NCI-H2171 (cell line): ENCODE data around the gene NHLH1.

Experiments used
- DNase-seq: peaks from one replicate; lab custom pipeline; 2025; lab: John Stamatoyannopoulos, UW

NHLH1 gene

DNA sequence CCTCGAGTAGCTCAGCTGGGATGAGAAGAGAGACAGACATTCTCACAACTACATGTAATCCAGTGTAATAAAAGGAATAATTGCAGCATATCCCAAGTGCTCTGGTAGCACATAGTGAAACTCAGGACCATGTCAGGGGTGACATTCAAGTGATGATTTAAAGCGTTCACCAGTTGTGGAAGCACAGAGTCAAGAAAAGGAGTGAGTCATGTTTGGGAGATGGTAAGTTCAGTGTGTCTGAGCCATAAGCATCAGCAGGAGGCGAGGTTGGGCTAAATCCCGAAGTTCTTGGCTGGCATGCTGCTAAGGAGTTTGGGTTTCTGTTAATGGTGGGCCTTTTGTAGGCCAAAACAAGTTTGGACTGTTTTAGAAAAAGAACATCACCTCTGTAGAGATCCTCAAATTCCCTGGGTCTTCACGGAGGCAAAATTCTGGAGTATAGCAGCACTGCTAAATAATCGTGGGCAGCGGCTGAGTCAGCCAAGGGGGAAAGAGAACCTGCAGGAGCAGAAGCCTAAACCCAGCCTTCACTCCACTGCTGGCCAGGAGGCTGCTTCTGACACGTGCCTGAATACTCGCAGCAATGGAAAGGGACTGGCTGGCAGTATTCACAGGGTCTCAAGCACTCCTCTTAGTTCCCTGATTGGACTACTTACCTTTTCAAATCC lies 7.2 kb upstream of the NHLH1 start:
- DNase-seq: no peak

DNA sequence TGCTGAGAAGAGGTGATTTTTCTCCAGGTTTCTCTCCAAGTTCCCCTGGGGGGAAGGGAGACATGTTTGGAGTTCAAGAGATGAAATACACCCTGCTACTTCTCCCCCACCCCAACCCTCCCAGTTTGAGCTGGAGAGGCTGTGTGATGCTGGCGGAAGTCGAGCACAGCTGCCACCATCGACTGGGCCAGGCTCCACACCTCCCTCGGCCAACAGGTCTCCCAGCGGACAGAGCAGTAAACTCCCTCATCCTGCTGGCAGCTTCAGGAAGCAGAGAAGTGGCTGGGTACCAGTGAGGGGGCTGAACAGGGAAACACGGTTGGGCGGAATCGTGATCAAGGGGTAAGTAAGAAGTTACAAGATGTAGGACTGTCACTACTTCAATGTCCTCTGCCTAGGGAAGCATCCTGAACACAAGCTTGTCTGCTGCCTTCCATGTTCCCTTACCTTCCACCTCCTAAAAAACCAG lies 6.6 kb upstream of the NHLH1 start:
- DNase-seq: no peak

DNA sequence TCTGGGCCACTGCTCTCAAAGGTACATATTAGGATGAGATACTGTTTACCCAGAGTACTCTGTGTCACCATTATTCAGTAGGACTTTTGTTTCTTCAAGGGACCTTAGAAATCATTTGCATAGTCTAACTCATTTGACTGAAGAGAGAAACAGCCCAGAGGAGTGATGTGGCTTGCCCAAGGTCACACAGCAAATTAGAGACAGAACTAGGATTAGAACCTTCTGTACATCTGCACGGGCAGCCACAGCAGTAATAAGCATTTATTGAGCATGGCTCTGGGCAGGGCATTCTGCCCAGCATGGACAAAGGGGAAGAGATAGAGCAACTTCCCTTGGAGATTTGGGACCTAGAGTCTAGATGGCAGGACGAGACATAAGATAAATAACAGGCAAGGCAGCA lies 5.7 kb upstream of the NHLH1 start:
- no peak for DNase-seq

DNA sequence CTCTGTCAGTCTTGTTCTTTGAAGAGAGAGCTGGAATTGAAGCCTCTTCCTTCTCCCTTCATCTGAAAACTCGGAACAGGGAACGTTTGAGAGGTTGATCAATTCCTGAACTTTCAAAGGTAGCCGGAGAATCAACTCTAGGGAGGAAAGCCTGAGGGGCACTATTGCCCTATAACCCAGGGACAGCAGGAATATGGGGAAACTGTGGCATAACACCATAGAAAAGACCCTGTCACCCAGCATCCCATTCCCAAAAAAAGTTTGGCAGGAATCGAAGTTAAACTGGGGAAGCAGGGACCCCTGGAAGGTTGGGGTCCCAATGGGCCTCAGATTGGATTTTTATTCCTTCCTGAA lies 5.1 kb upstream of the NHLH1 start:
- DNase-seq: no peak

DNA sequence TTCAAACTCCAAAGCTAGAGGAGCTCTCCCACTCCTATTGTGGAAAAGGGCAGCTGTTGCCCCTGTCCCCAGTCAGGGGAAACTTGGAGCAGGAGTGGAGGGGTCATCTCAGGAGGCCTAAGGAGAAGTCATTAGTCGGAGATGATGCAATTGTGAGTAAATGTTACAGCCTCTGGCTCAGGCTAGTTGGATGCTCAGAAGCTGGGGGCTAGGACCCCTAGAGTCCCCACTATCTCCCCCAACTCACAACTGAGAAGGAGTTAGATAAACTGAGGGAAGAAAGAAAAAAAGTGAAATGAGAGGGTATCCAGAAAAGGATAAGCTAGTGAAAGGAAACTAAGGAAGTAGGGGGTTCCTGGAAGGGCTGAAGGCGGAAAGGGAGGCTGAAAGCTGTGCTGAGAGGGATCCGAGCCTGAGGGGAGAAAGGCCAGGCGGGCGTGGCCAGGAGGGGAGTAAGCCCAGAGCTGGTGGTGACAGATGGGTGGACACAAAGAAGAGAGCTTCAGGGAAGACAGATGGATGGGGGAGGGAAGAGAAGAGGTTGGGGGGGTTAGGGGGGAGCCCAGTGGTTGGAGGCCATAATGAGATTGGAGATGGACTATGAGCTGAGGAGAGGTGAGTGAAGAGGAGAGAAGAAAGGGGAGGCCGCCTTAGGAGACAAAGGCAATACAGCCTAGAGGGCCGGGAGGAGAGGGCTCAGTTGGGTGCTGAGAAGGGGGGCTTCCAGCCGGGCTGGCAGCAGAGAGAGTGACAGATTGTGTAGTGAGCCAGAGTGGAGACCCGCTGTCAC lies 4.5 kb upstream of the NHLH1 start:
- DNase-seq: peak; percentile 80

DNA sequence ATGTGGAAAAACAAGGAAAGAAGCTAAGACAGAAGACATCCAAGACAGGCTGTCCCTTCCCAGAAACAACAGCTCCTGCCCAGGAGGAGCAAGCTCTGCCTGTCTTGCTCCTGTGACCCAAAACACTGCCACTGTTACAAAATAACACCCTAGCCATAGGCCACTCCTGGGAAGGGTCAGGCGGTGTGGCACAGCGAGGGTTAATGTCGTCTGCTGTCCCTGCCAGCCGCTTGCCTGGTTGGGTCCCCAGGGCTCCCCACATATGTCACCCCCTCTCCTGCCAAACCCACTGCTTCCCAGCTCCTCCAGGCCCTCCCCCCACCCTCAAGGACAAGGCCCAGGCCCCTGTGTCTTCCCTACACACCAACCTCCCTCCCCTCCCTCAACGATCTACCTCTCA lies 3.9 kb upstream of the NHLH1 start:
- peak; percentile 62 for DNase-seq

DNA sequence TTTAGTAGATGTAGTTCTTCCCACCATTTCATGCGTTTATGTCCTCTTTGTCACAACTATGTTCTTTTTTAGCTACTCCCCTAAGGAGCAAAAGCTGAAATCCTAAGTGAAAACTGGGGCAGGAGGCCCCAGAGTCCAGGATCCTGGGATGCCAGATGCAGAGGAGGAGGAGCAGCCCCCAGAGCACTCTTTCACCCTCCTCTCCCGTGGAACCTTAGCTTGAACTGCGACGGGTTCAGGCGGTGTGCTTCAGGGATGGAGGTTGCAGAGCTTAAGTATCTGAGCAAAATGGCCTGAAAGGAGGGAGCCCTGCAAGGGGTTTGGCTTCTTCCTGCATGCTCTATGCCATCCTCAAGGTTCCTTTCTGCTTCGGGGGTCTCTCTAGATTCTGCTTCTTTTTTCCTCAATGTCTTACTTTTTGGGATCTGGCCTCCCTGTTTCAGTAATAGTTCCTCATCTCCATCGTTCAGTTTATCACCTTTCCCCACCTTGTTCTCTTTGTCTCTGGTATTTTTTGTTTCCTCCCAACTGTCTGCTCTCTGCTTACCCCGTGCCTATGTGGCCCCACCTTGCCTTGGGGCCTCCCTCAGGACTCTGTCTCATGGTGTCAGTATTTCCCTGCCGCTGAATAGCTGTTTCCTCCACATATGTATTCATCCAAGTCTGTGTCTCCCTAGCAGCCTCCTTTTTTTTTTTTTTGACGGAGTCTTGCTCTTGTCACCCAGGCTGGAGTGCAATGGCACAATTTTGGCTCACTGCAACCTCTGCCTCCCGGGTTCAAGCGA lies 2.7 kb upstream of the NHLH1 start:
- DNase-seq: peak; percentile 23

DNA sequence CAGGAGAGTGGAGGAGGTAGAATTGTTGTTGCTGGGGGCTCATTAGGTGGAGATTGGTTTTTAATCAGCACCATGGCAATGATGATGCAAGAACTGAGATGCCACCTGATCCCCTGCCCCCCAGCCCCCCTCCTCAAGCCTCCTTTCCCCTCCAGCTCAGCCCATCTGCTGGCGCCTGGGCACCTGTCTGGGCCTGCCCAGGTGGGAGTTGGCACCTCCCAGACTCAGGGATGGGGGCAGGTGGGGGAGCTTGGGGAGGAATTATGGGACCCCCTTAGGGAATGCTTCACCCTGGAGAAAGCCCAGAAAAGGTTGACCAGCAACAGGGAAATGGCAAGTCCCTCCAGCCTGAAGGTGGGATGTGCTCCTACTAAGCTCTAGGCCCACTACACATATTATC lies 1.5 kb upstream of the NHLH1 start:
- DNase-seq: peak; percentile 87

DNA sequence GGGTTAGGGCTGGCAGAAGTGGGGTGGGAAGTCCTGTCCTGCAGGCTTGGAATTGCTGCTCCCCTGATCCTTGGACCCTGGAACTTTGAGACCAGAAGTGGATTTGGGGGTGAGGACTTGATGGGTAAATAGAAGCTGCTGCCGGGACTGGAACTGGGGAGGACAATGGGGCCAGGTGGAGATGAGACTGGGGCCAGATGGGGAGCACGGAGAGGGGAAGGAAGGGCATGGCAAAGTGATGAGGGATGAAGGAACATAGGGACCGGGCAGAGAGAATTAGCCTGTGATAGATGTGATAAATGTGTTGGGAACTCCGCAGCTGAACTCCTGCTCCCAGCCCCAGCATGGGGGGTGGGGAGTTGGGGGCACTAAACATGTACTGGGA lies 637 bp downstream of the NHLH1 start:
- no peak for DNase-seq

DNA sequence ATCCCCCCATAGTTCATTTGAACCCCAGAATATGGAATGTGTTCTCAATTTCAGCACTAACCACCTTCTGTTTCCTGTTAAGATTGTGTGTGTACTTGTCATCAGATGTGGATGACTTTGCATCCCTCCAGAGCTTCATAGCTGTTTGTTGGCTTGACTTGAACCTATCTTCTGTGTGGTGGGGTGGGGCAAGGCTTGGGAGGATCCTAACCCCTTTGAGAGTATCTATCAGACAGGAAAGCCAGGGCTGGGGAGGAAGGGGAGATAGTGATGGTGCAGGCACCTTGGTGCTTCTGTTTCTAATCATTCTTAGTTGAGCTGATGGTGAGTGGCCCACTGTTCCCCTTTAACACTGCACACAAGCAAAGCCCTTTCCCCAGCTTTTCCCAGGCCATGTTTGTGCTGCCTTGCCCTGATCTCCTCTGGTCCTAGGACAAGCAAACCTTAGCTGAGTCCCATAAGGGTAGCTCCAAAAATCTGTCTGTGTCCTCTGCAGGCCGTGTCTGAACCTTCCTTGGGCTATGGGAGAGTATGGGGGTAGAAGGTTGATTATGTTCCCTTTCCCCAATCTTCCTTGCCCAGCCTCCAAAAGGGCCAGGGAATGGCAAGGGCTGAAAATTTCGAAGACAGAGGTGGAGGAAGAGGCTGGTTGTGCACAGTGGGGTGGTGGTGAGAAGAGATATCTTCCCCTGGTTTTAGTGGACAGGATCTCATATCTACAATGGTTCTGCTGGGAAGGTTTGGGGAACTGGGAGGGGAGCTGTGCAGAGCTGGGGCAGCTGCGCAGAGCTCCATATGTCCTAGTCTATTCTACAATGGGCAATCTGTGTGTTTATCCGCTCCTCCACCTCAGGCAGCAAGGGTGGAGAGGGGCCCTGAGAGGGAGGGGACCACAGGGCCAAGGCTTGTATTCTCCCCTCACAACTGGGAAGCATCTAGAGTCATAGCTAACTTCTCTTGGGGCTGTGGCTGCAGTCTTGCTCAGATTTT lies 1.4 kb downstream of the NHLH1 start:
- DNase-seq: no peak

DNA sequence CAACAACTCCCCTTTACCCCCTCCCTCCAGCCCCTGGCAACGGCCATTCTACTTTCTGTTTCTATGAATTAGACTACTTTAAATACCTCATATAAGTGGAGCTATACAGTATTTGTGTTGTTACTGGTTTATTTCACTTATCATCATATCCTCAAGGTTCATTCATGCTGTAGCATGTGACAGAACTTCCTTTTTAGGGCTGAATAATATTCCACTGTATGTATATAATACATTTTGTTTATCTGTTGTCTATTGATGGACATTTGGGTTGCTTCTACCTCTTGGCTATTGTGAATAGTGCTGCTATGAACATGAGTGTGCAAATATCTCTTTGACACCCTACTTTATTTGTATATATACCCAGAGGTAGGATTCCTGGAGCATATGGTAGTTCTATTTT lies 2.2 kb downstream of the NHLH1 start:
- no peak for DNase-seq

DNA sequence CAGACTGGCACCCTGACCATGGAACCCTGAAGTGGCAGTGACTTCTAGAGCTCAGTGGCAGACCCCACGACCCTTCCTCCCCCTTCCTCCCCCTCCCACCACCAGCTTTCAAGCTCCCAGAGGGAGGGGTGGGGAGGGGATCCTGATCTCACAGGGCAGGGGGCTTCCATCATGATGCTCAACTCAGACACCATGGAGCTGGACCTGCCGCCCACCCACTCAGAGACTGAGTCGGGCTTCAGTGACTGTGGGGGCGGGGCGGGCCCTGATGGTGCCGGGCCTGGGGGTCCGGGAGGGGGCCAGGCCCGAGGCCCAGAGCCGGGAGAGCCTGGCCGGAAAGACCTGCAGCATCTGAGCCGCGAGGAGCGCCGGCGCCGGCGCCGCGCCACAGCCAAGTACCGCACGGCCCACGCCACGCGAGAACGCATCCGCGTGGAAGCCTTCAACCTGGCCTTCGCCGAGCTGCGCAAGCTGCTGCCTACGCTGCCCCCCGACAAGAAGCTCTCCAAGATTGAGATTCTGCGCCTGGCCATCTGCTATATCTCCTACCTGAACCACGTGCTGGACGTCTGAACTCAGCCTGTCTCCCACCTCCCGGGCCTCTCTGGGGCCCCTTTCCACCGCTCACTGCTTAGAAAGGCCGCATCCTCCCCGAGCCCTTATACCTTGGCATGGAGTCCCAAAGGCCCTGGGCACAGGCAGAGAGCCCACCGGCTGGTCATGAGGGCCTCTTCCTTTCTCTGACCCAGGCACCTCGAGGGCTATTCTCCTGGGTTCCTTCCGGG lies 3.9 kb downstream of the NHLH1 start:
- DNase-seq: no peak

DNA sequence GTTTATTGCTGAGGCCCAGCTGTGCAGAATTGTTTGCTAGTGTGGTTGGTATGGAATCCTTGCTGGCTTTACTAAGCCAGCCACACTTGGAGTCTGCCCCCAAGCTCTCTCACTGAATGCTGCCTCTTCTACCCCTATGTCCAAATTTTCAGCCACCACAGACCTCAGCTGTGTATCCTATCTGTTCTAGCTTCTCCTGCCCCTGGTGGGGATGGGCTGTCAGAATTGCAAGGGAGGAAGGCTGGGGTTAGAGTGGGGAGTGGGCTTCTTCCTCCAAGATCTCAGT lies 4.4 kb downstream of the NHLH1 start:
- DNase-seq: no peak

DNA sequence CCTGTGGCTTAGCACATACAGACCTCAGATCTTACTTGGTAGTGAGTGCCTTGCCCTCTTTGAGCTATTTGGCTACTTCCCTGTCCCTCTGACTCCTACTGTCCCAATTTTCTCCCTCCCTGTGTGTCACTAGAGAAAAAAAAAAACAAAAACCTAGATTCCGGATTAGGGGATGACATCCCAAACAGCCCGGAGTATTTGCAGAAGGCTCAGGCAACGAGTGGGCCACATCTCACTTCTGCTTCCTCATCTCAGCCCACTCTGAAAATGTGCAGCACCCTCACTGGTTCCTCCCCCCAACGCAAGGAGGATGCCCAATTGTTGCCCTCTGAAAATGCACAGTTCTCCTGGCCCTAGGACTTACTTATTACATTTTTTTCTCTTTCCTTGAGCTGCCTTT lies 4.9 kb downstream of the NHLH1 start:
- no peak for DNase-seq

DNA sequence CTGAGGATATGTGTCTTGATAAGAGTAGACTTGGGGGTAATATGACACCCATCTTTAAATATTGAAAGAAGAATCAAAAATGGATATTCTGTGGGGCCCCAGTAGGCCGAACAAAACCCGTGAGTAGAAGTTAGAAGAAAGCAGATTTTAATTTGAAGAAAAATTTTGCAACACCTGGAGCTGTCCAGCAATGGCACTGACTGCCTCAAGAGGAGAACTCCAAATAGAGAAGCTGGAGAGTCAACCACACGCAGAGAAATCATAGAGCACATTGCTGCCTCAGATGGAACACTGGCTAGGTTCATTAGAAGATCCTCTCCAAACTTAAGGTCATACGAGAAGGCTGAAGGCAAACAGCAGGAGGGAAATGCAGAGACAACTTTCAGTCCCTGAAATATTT lies 6.8 kb downstream of the NHLH1 start:
- DNase-seq: no peak

DNA sequence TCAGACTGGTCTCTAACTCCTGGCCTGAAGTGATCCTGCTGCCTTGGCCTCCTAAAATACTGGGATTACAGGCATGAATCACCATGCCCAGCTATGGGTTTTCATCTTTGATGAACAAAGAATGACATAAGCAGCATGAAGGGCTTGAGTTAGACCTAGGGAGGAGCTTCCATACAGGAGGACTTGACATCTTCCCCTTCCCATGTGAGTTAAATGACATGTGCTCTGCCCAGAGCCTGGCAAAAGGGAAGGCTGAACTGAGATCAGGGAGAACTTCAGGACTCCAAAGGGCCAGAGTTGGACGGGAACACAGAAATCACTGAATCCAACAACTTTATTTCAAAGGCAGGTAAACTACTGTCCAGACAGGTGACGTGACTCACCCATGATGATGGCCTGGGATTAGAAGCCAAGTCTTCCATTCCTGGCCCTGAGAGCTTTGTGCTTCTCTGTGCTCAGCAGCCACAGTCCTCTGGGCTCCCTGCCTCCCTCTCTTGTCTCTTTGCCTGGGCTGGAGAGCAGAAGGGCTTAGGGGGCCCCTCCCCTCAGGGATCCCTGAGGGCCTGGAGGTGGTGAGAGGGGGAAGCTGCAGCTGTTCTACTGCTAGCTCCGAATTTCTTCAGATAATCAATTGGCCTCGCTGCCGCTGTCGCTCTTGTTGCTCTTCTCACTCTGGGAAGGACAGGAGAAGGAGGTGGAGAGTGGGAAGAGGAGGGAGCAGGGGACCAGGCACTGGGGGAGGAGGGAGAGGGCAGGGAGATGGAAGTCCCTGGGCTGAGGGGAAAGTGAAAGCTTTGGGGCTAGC lies 7.6 kb downstream of the NHLH1 start:
- peak; percentile 77 for DNase-seq

DNA sequence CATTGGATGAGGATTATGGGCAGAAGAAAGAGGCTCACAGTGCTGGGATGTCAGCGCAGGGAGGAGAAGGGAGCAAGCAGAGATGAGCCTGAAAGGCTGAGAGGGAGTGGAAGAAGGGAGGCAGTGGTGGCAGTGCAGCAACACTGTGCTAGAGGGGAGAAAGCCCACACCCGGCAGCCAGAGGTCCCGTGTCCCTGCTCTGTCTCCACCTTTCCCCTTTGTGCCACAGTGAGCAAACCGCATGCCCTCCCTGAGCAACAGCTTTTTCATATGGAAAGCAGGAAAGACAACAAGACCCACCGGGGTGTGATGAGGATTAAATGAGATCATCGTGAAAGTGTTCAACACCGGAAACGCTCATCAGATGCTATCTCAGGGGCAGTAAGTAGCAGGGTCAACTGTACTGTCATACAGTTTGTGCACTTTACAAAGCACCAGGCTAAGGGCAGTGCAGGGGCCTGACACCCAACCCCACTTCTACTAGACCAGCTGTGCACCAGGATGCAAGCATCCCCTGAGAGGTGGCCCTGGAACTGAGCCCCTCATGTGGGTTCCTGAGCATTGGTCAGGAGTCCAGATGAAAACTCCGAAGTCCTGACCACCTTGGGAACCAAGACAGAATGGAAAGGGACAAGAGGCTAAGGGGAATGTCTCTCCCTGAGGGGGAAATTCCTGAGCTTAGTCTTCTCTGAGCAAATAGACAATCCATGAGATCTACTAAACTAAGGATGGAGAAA lies 9.1 kb downstream of the NHLH1 start:
- DNase-seq: no peak

DNA sequence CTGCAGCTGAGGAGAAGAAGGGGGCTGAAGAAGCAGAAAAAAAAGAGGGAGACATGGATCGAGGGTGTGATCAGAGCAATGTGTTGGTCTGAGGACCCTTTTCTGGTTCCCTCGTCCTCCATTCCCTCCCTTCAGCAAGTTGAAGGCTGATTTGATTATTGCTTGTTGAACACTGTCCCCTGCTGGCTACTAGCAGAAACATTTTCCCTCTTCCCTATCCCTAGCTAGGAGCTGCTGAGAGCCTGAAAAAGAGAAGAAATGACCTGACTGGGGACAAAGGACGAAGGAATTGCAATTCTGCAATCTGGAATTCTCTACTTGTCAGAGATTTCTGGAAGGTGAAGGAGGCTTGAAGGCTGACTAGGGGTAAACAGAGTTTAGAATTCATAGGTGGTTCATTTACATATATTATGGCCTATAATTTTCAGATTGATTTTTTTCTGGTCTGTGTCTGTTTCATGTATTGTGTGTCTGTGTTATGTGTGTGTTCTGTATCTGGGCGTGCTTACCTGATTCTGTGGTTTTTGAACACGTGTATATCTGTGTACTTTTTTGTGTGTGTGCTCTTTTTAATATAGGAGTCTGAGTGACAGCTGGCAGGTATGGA lies 9.8 kb downstream of the NHLH1 start:
- DNase-seq: peak; percentile 51

DNA sequence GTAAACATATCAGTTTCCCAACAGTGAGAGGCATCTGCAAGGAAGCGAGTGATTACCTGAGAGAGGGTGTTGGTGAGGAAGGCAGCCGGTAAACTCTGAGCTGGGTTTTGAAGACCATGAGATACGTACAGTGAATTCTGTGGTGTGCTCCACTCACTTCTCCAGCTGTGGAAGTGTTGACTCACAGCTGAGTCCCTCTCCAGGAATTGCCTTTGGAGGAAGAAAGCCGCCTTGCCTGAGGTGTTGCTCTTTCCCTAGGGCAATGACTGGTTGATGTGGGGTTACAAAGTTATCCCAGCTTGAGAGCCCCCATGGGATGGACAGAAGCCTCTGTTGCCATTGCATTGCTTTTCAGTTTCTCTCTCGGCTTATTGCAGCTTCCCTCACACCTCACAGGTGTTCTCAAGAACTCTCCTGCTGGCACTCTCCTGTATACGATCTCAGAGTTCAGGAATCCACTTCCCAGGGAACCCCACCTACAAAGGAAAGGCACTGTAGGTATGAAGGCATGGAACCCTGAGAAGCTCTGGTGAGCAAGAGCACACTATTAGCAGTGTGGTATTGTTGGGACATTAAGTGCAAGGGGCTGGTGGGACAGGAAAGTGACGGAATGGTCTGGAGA lies 10.8 kb downstream of the NHLH1 start:
- DNase-seq: no peak
